Measurements from ENCODE around the gene MAMLD1.
"Not testable (repeated sequence)": the region's sequence is repeated elsewhere in the genome, so short reads cannot be mapped to it uniquely, and the experiment has no call there.

MAMLD1 gene

GRCh38 chrX:150337536-150337935 is 25.6 kb upstream of the MAMLD1 start:
- no peak for ATAC-seq
- no peak for TF ChIP-seq ZNF565 (CRISPR knock-in tag; conservative IDR thresholded peaks at IDR 0.05; ENCODE audit: low read depth)
- no peak for TF ChIP-seq SNAI2 (CRISPR knock-in tag; IDR thresholded peaks at IDR 0.05)
- no peak for TF ChIP-seq CSRNP3 (CRISPR knock-in tag; IDR thresholded peaks at IDR 0.05)
- no peak for TF ChIP-seq BACH2 (CRISPR knock-in tag; IDR thresholded peaks at IDR 0.05; ENCODE audit: borderline replicate concordance)
- TF ChIP-seq TOX (CRISPR knock-in tag; IDR thresholded peaks at IDR 0.05; ENCODE audit: borderline replicate concordance) = no peak
- no peak for TF ChIP-seq ZC3H10 (CRISPR knock-in tag; IDR thresholded peaks at IDR 0.05)
- no peak for TF ChIP-seq ARNTL (CRISPR knock-in tag; IDR thresholded peaks at IDR 0.05; ENCODE audit: borderline replicate concordance, low read depth)

- ATAC-seq = no peak
- TF ChIP-seq, protein P1, sequence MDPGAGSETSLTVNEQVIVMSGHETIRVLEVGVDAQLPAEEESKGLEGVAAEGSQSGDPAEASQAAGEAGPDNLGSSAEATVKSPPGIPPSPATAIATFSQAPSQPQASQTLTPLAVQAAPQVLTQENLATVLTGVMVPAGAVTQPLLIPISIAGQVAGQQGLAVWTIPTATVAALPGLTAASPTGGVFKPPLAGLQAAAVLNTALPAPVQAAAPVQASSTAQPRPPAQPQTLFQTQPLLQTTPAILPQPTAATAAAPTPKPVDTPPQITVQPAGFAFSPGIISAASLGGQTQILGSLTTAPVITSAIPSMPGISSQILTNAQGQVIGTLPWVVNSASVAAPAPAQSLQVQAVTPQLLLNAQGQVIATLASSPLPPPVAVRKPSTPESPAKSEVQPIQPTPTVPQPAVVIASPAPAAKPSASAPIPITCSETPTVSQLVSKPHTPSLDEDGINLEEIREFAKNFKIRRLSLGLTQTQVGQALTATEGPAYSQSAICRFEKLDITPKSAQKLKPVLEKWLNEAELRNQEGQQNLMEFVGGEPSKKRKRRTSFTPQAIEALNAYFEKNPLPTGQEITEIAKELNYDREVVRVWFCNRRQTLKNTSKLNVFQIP (CRISPR knock-in tag; IDR thresholded peaks at IDR 0.05; ENCODE audit: borderline replicate concordance, low read depth) = no peak
- no peak for TF ChIP-seq ESRRG (CRISPR knock-in tag; IDR thresholded peaks at IDR 0.05)
- no peak for TF ChIP-seq ARNTL (CRISPR knock-in tag; IDR thresholded peaks at IDR 0.05; ENCODE audit: borderline replicate concordance, low read depth)
- TF ChIP-seq GLIS3 (CRISPR knock-in tag; IDR thresholded peaks at IDR 0.05) = no peak
- TF ChIP-seq, protein P2, sequence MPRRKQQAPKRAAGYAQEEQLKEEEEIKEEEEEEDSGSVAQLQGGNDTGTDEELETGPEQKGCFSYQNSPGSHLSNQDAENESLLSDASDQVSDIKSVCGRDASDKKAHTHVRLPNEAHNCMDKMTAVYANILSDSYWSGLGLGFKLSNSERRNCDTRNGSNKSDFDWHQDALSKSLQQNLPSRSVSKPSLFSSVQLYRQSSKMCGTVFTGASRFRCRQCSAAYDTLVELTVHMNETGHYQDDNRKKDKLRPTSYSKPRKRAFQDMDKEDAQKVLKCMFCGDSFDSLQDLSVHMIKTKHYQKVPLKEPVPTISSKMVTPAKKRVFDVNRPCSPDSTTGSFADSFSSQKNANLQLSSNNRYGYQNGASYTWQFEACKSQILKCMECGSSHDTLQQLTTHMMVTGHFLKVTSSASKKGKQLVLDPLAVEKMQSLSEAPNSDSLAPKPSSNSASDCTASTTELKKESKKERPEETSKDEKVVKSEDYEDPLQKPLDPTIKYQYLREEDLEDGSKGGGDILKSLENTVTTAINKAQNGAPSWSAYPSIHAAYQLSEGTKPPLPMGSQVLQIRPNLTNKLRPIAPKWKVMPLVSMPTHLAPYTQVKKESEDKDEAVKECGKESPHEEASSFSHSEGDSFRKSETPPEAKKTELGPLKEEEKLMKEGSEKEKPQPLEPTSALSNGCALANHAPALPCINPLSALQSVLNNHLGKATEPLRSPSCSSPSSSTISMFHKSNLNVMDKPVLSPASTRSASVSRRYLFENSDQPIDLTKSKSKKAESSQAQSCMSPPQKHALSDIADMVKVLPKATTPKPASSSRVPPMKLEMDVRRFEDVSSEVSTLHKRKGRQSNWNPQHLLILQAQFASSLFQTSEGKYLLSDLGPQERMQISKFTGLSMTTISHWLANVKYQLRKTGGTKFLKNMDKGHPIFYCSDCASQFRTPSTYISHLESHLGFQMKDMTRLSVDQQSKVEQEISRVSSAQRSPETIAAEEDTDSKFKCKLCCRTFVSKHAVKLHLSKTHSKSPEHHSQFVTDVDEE (CRISPR knock-in tag; IDR thresholded peaks at IDR 0.05) = no peak
- TF ChIP-seq TOX (CRISPR knock-in tag; IDR thresholded peaks at IDR 0.05; ENCODE audit: borderline replicate concordance) = no peak
- no peak for TF ChIP-seq BACH2 (CRISPR knock-in tag; IDR thresholded peaks at IDR 0.05; ENCODE audit: borderline replicate concordance)
- no peak for TF ChIP-seq CREB5 (CRISPR knock-in tag; IDR thresholded peaks at IDR 0.05; ENCODE audit: low read depth)
- no peak for TF ChIP-seq PATZ1 (CRISPR knock-in tag; IDR thresholded peaks at IDR 0.05; ENCODE audit: borderline replicate concordance)
- TF ChIP-seq SNAI2 (CRISPR knock-in tag; IDR thresholded peaks at IDR 0.05) = no peak
- TF ChIP-seq ZC3H10 (CRISPR knock-in tag; IDR thresholded peaks at IDR 0.05) = no peak
- no peak for TF ChIP-seq CSRNP3 (CRISPR knock-in tag; IDR thresholded peaks at IDR 0.05)
- no peak for TF ChIP-seq ZNF70 (CRISPR knock-in tag; IDR thresholded peaks at IDR 0.05)
- no peak for TF ChIP-seq ZFP30 (CRISPR knock-in tag; IDR thresholded peaks at IDR 0.05)
- TF ChIP-seq TCF4 (CRISPR knock-in tag; IDR thresholded peaks at IDR 0.05; ENCODE audit: borderline replicate concordance) = no peak
- TF ChIP-seq ISL1 (CRISPR knock-in tag; IDR thresholded peaks at IDR 0.05) = no peak
- no peak for TF ChIP-seq ZNF565 (CRISPR knock-in tag; conservative IDR thresholded peaks at IDR 0.05; ENCODE audit: low read depth)
- no peak for TF ChIP-seq CSDC2 (CRISPR knock-in tag; IDR thresholded peaks at IDR 0.05)
- TF ChIP-seq RARB (CRISPR knock-in tag; IDR thresholded peaks at IDR 0.05) = no peak
Measured at GRCh38 chrX:150338615-150339014, 24.5 kb upstream of the MAMLD1 start.

DNA sequence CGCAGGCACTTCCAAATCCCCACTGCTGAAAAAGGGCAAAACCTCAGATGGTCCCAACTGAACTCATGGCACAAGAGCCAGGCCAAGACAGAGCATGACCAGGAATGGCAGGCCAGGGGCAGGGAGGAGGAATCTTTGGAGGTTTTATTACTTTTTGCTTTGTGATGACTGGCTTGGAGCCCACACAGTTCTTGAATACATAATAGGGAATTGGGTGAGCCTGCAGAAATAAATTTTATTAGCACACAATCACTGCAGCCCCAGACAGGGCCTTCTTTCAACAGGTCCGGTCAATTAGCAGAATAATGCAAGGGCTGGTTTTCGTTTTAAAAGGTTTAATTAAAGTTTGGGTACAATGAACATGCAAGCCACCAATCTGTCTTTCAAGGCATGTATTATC is 23.4 kb upstream of the MAMLD1 start:
- no peak for TF ChIP-seq ARNTL (CRISPR knock-in tag; IDR thresholded peaks at IDR 0.05; ENCODE audit: borderline replicate concordance, low read depth)
- no peak for TF ChIP-seq ZNF70 (CRISPR knock-in tag; IDR thresholded peaks at IDR 0.05)
- ATAC-seq = no peak

- not testable (repeated sequence) for ATAC-seq
Measured at GRCh38 chrX:150340326-150340725, 22.8 kb upstream of the MAMLD1 start.
